Uterus (tissue), 4 donors: ENCODE results near the gene ASTN2. TPM values are rescaled to one million over a fixed set of nuclear protein-coding genes. Genes with fewer than 3 reads are reported as not detected.

Experiments
- DNase-seq, 2 donors: peaks; one replicate each; pipeline ENCODE4 v3.0.0-alpha.2; 2019 to 2020
- H3K27ac ChIP-seq, 2 donors: fragments of 200-600 bp; sonication (generic); 1 replicate in 1 of 2; 2 replicates in 1 of 2; pipeline ENCODE4 v1.5.1; 2016 to 2018
- H3K27me3 ChIP-seq, 2 donors: fragments of 200-600 bp; sonication (generic); one replicate each; pipeline ENCODE4 v1.5.1; 2018 to 2019; ENCODE audit warnings: control low read depth in 1 of 2
- H3K36me3 ChIP-seq, 2 donors: fragments of 200-600 bp; sonication (generic); one replicate each; pipeline ENCODE4 v1.5.1; 2019; ENCODE audit warnings: control low read depth in 1 of 2
- H3K4me1 ChIP-seq, 2 donors: fragments of 200-600 bp; sonication (generic); one replicate each; pipeline ENCODE4 v1.5.1; 2018 to 2019; ENCODE audit warnings: control low read depth in 1 of 2
- H3K4me3 ChIP-seq, 2 donors: fragments of 200-600 bp; sonication (generic); 1 replicate in 1 of 2; 2 replicates in 1 of 2; pipeline ENCODE4 v1.5.1; 2018 to 2019; ENCODE audit warnings: mild to moderate bottlenecking in 1 of 2
- H3K9me3 ChIP-seq, 2 donors: fragments of 200-600 bp; sonication (generic); one replicate each; pipeline ENCODE4 v1.5.1; 2019; ENCODE audit warnings: control low read depth in 1 of 2
- POLR2A ChIP-seq, 2 donors: fragments of 450-650 bp; IDR thresholded peaks; one replicate each; pipeline ENCODE4 v1.6.1; 2016; ENCODE audit warnings: antibody characterized with exemption in 2 of 2, mild to moderate bottlenecking in 1 of 2, moderate library complexity in 1 of 2
- intact Hi-C: fragments of 100-400 bp; cut with DNase I; formaldehyde crosslinking; loops from one replicate; pipeline ENCODE4 v1.15.1; 2023; ENCODE audit warnings: low total_unique reads
- total RNA-seq, 4 donors: library from RNA; depleted of rRNA in 3 of 4; stranded (reverse); fragments of >200 nt in 3 of 4; gene quantifications; one replicate each; pipeline versions ENCODE4 v1.1.0 to v1.2.4, GENCODE V29; 2014 to 2023
- TF ChIP-seq, protein P1 (sequence below), 4 experiments: fragments of 200-600 bp in 2 of 4; fragments of 450-650 bp in 2 of 4; sonication (generic) in 2 of 4; IDR thresholded peaks; one replicate each; pipeline ENCODE4 v1.5.1; 2016 to 2019; ENCODE audit warnings: antibody characterized with exemption in 4 of 4, mild to moderate bottlenecking in 2 of 4, moderate library complexity in 1 of 4
- donor health status: DM: yes; HTN: yes; CAD: no.

The ASTN2 gene
- total RNA-seq, 4 donors from 2014 or later = 1.8 to 8.6 (median 6.7) TPM

DNA sequence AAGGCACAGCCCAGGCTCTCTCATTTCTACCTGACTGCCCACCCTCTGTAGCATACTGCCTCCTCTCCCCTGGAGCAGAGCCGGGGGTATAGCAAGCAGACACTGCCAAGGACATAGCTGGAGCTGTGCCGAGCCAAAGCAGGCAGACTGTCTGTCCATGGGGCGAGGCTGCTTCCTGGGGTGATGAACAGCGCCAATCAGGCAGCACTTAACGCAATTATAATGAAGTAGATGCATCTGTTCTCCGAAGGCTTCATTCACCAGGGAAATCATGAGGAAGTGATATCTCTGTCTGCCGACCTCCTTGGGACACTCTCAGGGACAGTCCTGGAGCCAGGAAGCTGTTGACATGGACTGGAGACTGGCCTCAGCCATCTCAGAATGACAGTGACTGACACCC, 230.7 kb downstream of the ASTN2 start:
- TF ChIP-seq, protein P1, sequence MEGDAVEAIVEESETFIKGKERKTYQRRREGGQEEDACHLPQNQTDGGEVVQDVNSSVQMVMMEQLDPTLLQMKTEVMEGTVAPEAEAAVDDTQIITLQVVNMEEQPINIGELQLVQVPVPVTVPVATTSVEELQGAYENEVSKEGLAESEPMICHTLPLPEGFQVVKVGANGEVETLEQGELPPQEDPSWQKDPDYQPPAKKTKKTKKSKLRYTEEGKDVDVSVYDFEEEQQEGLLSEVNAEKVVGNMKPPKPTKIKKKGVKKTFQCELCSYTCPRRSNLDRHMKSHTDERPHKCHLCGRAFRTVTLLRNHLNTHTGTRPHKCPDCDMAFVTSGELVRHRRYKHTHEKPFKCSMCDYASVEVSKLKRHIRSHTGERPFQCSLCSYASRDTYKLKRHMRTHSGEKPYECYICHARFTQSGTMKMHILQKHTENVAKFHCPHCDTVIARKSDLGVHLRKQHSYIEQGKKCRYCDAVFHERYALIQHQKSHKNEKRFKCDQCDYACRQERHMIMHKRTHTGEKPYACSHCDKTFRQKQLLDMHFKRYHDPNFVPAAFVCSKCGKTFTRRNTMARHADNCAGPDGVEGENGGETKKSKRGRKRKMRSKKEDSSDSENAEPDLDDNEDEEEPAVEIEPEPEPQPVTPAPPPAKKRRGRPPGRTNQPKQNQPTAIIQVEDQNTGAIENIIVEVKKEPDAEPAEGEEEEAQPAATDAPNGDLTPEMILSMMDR (IDR thresholded peaks at IDR 0.05) = no peak
- TF ChIP-seq POLR2A (IDR thresholded peaks at IDR 0.05) = no peak
- Histone ChIP-seq H3K27ac (no peak overlapping the region), H3K9me3 (no peaks in the 10 kb centered on the region), H3K4me1 (no peaks in the 10 kb centered on the region), H3K4me3 (no peak overlapping the region), H3K27me3 (no peaks in the 10 kb centered on the region), H3K36me3 (no peaks in the 10 kb centered on the region)
- intact Hi-C loops = no loop called here
- DNase-seq = no peak

DNA sequence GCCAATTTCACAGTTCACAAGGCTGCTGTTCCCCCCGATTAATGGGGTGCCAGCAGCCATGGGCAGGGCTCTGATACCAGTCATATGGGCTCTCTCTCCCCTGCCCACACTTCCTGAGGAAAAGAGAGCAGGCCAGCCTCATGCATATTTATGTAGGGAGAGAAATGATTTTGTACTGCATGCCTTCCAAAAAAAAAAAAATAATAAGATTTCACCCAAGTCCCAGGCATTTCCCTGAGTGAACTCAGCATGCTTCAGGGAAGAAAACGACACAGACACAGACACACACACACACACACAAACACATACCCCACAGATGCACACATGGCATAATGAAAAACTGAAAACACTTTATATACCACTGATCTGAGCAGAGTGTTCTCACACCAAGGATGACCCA, 232.8 kb downstream of the ASTN2 start:
- Histone ChIP-seq H3K27ac (no peak overlapping the region), H3K4me3 (no peak overlapping the region), H3K36me3 (no peaks in the 10 kb centered on the region), H3K4me1 (no peaks in the 10 kb centered on the region), H3K27me3 (no peaks in the 10 kb centered on the region), H3K9me3 (no peaks in the 10 kb centered on the region)
- intact Hi-C loops = no loop called here
- TF ChIP-seq POLR2A (IDR thresholded peaks at IDR 0.05) = no peak
- TF ChIP-seq, protein P1 (IDR thresholded peaks at IDR 0.05) = no peak
- no peak for DNase-seq

- DNase-seq = no peak
- TF ChIP-seq, protein P1 (IDR thresholded peaks at IDR 0.05) = no peak
- no peak for TF ChIP-seq POLR2A (IDR thresholded peaks at IDR 0.05)
- no peaks in the 10 kb centered on the region for H3K36me3 ChIP-seq
- H3K4me1 ChIP-seq = no peaks in the 10 kb centered on the region
- no peaks in the 10 kb centered on the region for H3K9me3 ChIP-seq
- H3K27ac ChIP-seq = no peak overlapping the region
- H3K27me3 ChIP-seq = no peaks in the 10 kb centered on the region
- no peak overlapping the region for H3K4me3 ChIP-seq
- intact Hi-C loops = no loop called here
These were observed 233.9 kb downstream of the ASTN2 start for GRCh38 chr9:117180896-117181445.

DNA sequence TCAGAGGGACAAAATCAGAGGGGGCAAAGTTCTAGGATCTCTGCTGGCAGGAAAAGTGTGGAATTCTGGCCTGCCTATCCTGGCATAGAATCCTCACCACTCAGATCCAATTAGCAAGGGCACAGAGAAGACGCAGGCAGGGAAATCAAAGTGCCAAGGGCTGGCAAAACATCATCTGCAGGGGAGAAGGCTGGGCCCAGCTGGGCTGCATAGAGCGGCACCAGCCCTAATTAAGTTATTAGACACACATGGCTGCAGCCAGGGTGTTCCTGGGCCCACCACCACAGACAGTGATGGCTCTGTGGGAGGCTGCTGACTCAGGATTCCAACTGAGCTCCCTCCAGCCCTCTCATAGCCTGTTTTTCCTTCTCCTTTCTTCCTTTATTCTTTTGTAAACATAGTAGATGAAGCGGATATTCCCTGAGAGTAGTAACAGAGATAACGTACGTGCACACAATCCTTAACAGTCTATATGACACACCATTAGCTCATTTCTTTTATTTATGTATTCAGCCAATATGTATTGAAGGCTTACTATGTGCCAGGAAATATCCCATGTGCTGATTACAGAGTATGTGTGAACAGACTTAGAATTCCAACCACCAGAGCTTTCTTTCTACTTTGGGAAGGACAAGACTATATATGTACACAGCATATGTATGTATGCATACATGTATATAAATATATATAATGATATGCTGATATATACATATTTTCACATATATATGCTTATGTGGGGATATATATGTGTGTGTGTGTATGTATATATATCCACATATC, 236.1 kb downstream of the ASTN2 start:
- H3K27me3 ChIP-seq = no peaks in the 10 kb centered on the region
- intact Hi-C loops = no loop called here
- no peaks in the 10 kb centered on the region for H3K36me3 ChIP-seq
- H3K4me3 ChIP-seq = no peak overlapping the region
- no peaks in the 10 kb centered on the region for H3K9me3 ChIP-seq
- no peak for DNase-seq
- no peaks in the 10 kb centered on the region for H3K4me1 ChIP-seq
- TF ChIP-seq, protein P1 (IDR thresholded peaks at IDR 0.05) = no peak
- no peak for TF ChIP-seq POLR2A (IDR thresholded peaks at IDR 0.05)
- H3K27ac ChIP-seq = no peak overlapping the region

DNA sequence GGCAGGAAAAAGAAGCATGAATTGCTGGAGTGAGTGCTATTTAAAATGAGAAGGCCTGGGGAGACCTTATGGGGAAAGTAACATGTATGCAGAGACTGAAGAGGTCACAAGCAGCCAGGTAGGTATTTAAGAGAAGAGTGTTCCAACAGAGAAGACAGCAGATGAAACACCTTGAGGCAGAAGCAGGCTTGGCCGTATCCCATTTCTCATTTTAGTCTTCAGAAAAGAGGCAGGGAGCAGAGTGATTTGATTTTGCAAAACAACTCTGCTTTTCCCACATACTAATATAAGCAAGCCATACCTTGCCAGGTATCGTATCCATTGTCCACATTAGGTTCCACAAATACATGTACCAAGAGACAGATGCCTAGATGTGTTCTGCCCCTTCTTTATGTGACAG, 244.3 kb downstream of the ASTN2 start:
- Histone ChIP-seq H3K4me3 (no peak overlapping the region), H3K4me1 (no peaks in the 10 kb centered on the region), H3K27me3 (no peaks in the 10 kb centered on the region), H3K36me3 (no peaks in the 10 kb centered on the region), H3K27ac (no peak overlapping the region), H3K9me3 (no peaks in the 10 kb centered on the region)
- intact Hi-C loops = no loop called here
- TF ChIP-seq, protein P1 (IDR thresholded peaks at IDR 0.05) = no peak
- no peak for TF ChIP-seq POLR2A (IDR thresholded peaks at IDR 0.05)
- DNase-seq = no peak
